Endothelial cell of umbilical vein (primary cell): ENCODE data around the gene ANKRD27. TPM values are rescaled to one million over a fixed set of nuclear protein-coding genes. Genes with fewer than 3 reads are reported as not detected.
"Not testable (repeated sequence)": the region's sequence is repeated elsewhere in the genome, so short reads cannot be mapped to it uniquely, and the experiment has no call there.

Experiments used
- BruUV-seq: library from RNA; stranded (reverse); fragments of 400-500 nt; replicated peaks from 2 replicates; lab custom pipeline; 2021; lab: Mats Ljungman, UMichigan
- CTCF ChIA-PET: fragments of 300-600, 350-600 bp; sonication (Branson Sonifier 250); formaldehyde crosslinking; loops from one replicate; lab custom pipeline; 2021; ENCODE audit warnings: antibody characterized with exemption, inconsistent platforms; lab: Charles Lee
- POLR2A ChIA-PET: fragments of 300-600, 350-600 bp; sonication (Branson Sonifier 250); formaldehyde crosslinking; loops from one replicate; lab custom pipeline; 2021; ENCODE audit warnings: antibody characterized with exemption, inconsistent platforms; lab: Charles Lee
- DNase-seq: peaks from one replicate; pipeline ENCODE4 v3.0.0-alpha.2; 2011; ENCODE audit warnings: low read depth, low spot score
- FAIRE-seq: peaks from 2 replicates; lab custom pipeline; 2011; peaks lifted over from hg19 to GRCh38; lab: Jason Lieb, UNC
- H2AFZ ChIP-seq: 2 replicates; pipeline ENCODE4 v1.6.0; 2012; ENCODE audit warnings: low read depth, low read length, control low read depth, inconsistent platforms
- H3K27ac ChIP-seq: 2 replicates; pipeline ENCODE4 v1.5.1; 2011; ENCODE audit warnings: low read depth, mild to moderate bottlenecking, control low read depth, low read length, moderate library complexity; ENCODE audit not compliant: insufficient read depth
- H3K27me3 ChIP-seq, 2 experiments: 2 replicates each; pipeline versions ENCODE4 v1.6.0 to v1.6.1; 2011; ENCODE audit warnings: low read length in 2 of 2, mixed read lengths in 1 of 2; ENCODE audit not compliant: control insufficient read depth in 2 of 2, insufficient read depth in 2 of 2
- H3K36me3 ChIP-seq, 2 experiments: 2 replicates in 1 of 2; 3 replicates in 1 of 2; pipeline ENCODE4 v1.5.1; 2011; ENCODE audit warnings: low read length in 2 of 2, mild to moderate bottlenecking in 1 of 2, moderate library complexity in 1 of 2; ENCODE audit not compliant: control insufficient read depth in 2 of 2, insufficient read depth in 2 of 2; ENCODE audit errors: extremely low read depth in 1 of 2
- H3K4me1 ChIP-seq: 3 replicates; pipeline ENCODE4 v1.5.1; 2011; ENCODE audit warnings: mild to moderate bottlenecking, low read length; ENCODE audit not compliant: control insufficient read depth, insufficient read depth; ENCODE audit errors: extremely low read depth
- H3K4me2 ChIP-seq: 2 replicates; pipeline ENCODE4 v1.6.1; 2011; ENCODE audit warnings: low read length, control low read depth, mixed read lengths; ENCODE audit not compliant: insufficient read depth
- H3K4me3 ChIP-seq, 3 experiments: fragments of 200-600 bp in 1 of 3; sonication (generic), shearing (Covaris generic) in 1 of 3; replicated peaks in 1 of 3; 2 replicates each; pipeline ENCODE4 v1.5.1; 2011 to 2016; ENCODE audit warnings: control low read depth in 3 of 3, low read length in 3 of 3, mild to moderate bottlenecking in 2 of 3, inconsistent platforms in 1 of 3, low read depth in 1 of 3, moderate library complexity in 1 of 3; ENCODE audit not compliant: insufficient read depth in 1 of 3
- H3K79me2 ChIP-seq: 2 replicates; pipeline ENCODE4 v1.6.0; 2012; ENCODE audit warnings: low read length, inconsistent platforms; ENCODE audit not compliant: control insufficient read depth, insufficient read depth
- H3K9ac ChIP-seq: replicated peaks from 2 replicates; pipeline ENCODE3; 2011; ENCODE audit warnings: low read length, control low read depth; ENCODE audit not compliant: insufficient read depth; ENCODE audit errors: extremely low read depth
- H3K9me1 ChIP-seq: replicated peaks from 3 replicates; pipeline ENCODE4 v1.6.0; 2011; ENCODE audit warnings: mild to moderate bottlenecking, low read length; ENCODE audit not compliant: control insufficient read depth, insufficient read depth; ENCODE audit errors: extremely low read depth
- H3K9me3 ChIP-seq: replicated peaks from 2 replicates; pipeline ENCODE4 v1.5.1; 2012; ENCODE audit warnings: low read length, inconsistent platforms; ENCODE audit not compliant: control insufficient read depth, insufficient read depth
- H4K20me1 ChIP-seq: replicated peaks from 2 replicates; pipeline ENCODE3; 2011; ENCODE audit warnings: mild to moderate bottlenecking, low read length; ENCODE audit not compliant: control insufficient read depth, insufficient read depth; ENCODE audit errors: extremely low read depth
- CTCF ChIP-seq, 2 donors: IDR thresholded peaks; 1 replicate in 1 of 2; 2 replicates in 1 of 2; pipeline ENCODE4 v1.5.1; 2011; ENCODE audit warnings: low read length in 2 of 2, mild to moderate bottlenecking in 2 of 2, moderate library complexity in 2 of 2, control low read depth in 1 of 2, inconsistent platforms in 1 of 2, low read depth in 1 of 2; ENCODE audit not compliant: insufficient read depth in 1 of 2; ENCODE audit errors: extremely low read depth in 1 of 2
- EZH2 ChIP-seq: IDR thresholded peaks from 2 replicates; pipeline ENCODE4 v1.6.1; 2012; ENCODE audit warnings: borderline replicate concordance, low read depth, mild to moderate bottlenecking, moderate library complexity, low read length, inconsistent platforms; ENCODE audit not compliant: severe bottlenecking
- FOS ChIP-seq: IDR thresholded peaks from 2 replicates; pipeline ENCODE4 v1.6.1; 2011; ENCODE audit warnings: mild to moderate bottlenecking, low read length, moderate library complexity, borderline replicate concordance; ENCODE audit not compliant: insufficient read depth
- GATA2 ChIP-seq: IDR thresholded peaks from 2 replicates; pipeline ENCODE4 v1.7.0; 2011; ENCODE audit warnings: low read depth, mild to moderate bottlenecking, moderate library complexity, mixed read lengths, low read length; ENCODE audit not compliant: insufficient read length, insufficient read depth
- JUN ChIP-seq: IDR thresholded peaks from 2 replicates; pipeline ENCODE4 v1.6.1; 2011; ENCODE audit warnings: borderline replicate concordance, low read depth; ENCODE audit not compliant: insufficient read length, insufficient read depth
- MAX ChIP-seq: IDR thresholded peaks from 2 replicates; pipeline ENCODE4 v1.6.1; 2011; ENCODE audit not compliant: insufficient read depth, insufficient read length
- MYC ChIP-seq: IDR thresholded peaks from one replicate; pipeline ENCODE4 v1.6.1; 2011; ENCODE audit warnings: mild to moderate bottlenecking, low read depth, low read length
- POLR2A ChIP-seq: IDR thresholded peaks from 2 replicates; pipeline ENCODE4 v1.6.1; 2012; ENCODE audit warnings: low read depth, mild to moderate bottlenecking, control low read depth, low read length
- POLR2AphosphoS5 ChIP-seq: IDR thresholded peaks from 2 replicates; pipeline ENCODE4 v1.6.1; 2012; ENCODE audit warnings: low read depth, mild to moderate bottlenecking, control low read depth, low read length, moderate library complexity; ENCODE audit not compliant: insufficient read depth
- dilution Hi-C: fragments of 300-500 bp; cut with MboI; formaldehyde crosslinking; loops from one replicate; pipeline ENCODE4 v1.15.0; 2019; ENCODE audit warnings: low sequenced_read_pairs; ENCODE audit not compliant: extremely low pct_ligation_motif_present
- intact Hi-C: fragments of 100-400 bp; cut with micrococcal nuclease; formaldehyde crosslinking; loops from one replicate; pipeline ENCODE4 v1.10.0; 2022
- polyA plus RNA-seq, 4 experiments: library from polyadenylated mRNA; depleted of rRNA in 3 of 4; stranded (reverse) in 3 of 4; unstranded in 1 of 4; fragments of >200 nt; gene quantifications; 2 replicates each; pipeline versions ENCODE4 v1.2.1 to v1.2.3, GENCODE V29; 2011 to 2012; ENCODE audit warnings: missing spikeins in 1 of 4
- total RNA-seq: library from RNA; stranded (reverse); gene quantifications from 2 replicates; pipeline ENCODE4 v1.2.3, GENCODE V29; 2021

ANKRD27 gene
- total and polyA plus RNA-seq, 2 donors (not counting 3 experiments of a cell fraction or from before 2014, with no cell fraction given), result 18.3 to 37.4 TPM

- Histone ChIP-seq H3K36me3 (peaks cover 10 to 12% of the 10 kb centered on the region in 2 experiments), H4K20me1 (no peaks in the 10 kb centered on the region), H3K27me3 (no peaks in the 10 kb centered on the region), H3K9me1 (no peaks in the 10 kb centered on the region), H3K27ac (no peak overlapping the region), H2AFZ (no peak overlapping the region), H3K4me1 (no peaks in the 10 kb centered on the region), H3K4me2 (no peak overlapping the region), H3K4me3 (no peak overlapping the region), H3K9me3 (no peaks in the 10 kb centered on the region), H3K79me2 (no peaks in the 10 kb centered on the region), H3K9ac (no peak overlapping the region)
- intact Hi-C loops, result no loop called here
- TF ChIP-seq POLR2A (no peak), MAX (no peak), MYC (no peak), EZH2 (no peak), FOS (no peak), JUN (no peak), POLR2AphosphoS5 (no peak), GATA2 (no peak), CTCF (IDR thresholded peaks at IDR 0.05; ENCODE audit: extremely low read depth in 1 of 2, insufficient read depth in 1 of 2, low read depth in 1 of 2, low read length in 2 of 2) (no peak)
- BruUV-seq, result no TSS peak
- FAIRE-seq (no peak), DNase-seq (no peak)
- ChIA-PET POLR2A (no interaction called here), CTCF (no interaction called here)
- dilution Hi-C loops, result no loop called here
Observed at GRCh38 chr19:32594021-32594420, 81.0 kb downstream of the ANKRD27 start.

- H2AFZ ChIP-seq, H3K27me3 ChIP-seq, BruUV-seq, DNase-seq, H3K27ac ChIP-seq, H3K4me1 ChIP-seq, H3K9ac ChIP-seq, H3K4me2 ChIP-seq, POLR2A ChIA-PET, FAIRE-seq, H3K9me3 ChIP-seq, H3K9me1 ChIP-seq, dilution Hi-C loops, intact Hi-C loops, CTCF ChIA-PET, H4K20me1 ChIP-seq, H3K4me3 ChIP-seq: not testable (repeated sequence)
- peaks cover 6 to 17% of the 10 kb centered on the region in 2 experiments for H3K36me3 ChIP-seq
- peaks cover 10% of the 10 kb centered on the region for H3K79me2 ChIP-seq
Observed at GRCh38 chr19:32587747-32588504, 87.1 kb downstream of the ANKRD27 start.
